Tibial nerve (tissue), 4 donors: ENCODE data around the gene CCDC17.

Source experiments
- CTCF ChIP-seq, 5 experiments: fragments of 200-600 bp in 3 of 5; fragments of 450-650 bp in 2 of 5; sonication (generic) in 3 of 5; IDR thresholded peaks; one replicate each; pipeline ENCODE4 v1.5.1; 2016 to 2019; ENCODE audit warnings: antibody characterized with exemption in 5 of 5, mild to moderate bottlenecking in 3 of 5, moderate library complexity in 2 of 5
- EP300 ChIP-seq, 2 donors: sonication (generic); formaldehyde crosslinking; IDR thresholded peaks; one replicate each; pipeline ENCODE4 v1.6.1; 2017; ENCODE audit warnings: antibody characterized with exemption in 2 of 2, mild to moderate bottlenecking in 1 of 2
- POLR2A ChIP-seq, 2 donors: fragments of 450-650 bp; IDR thresholded peaks; one replicate each; pipeline ENCODE4 v1.6.1; 2017; ENCODE audit warnings: antibody characterized with exemption in 2 of 2, mild to moderate bottlenecking in 2 of 2, moderate library complexity in 2 of 2

GRCh38 chr1:45621501-45621836, 2.4 kb downstream of the CCDC17 start:
- TF ChIP-seq CTCF (IDR thresholded peaks at IDR 0.05) (no peak), EP300 (IDR thresholded peaks at IDR 0.05) (no peak), POLR2A (IDR thresholded peaks at IDR 0.05) (no peak)
